HG03139 (cell line): ENCODE measurements around the gene DLK2.
"Not testable (repeated sequence)": the region's sequence is repeated elsewhere in the genome, so short reads cannot be mapped to it uniquely, and the experiment has no call there.

Source experiments
- ATAC-seq: cut with Tn5 transposase; IDR thresholded peaks from one replicate; pipeline ENCODE4 v1.9.1; 2021; ENCODE audit not compliant: unreplicated experiment

The DLK2 gene

GRCh38 chr6:43455531-43456428 lies at the start of gene DLK2:
DLK2 (minus strand) TSS chr6:43455548; CDS start chr6:43454825, 723 bp downstream.
- no peak for ATAC-seq

GRCh38 chr6:43503443-43503842 lies 48.1 kb upstream of the DLK2 start:
- ATAC-seq: no peak

GRCh38 chr6:43502666-43503065 lies 47.3 kb upstream of the DLK2 start:
- ATAC-seq: no peak

- no peak for ATAC-seq
These were observed 45.6 kb upstream of the DLK2 start for GRCh38 chr6:43500921-43501320.

- ATAC-seq: no peak
These were observed 43.9 kb upstream of the DLK2 start for GRCh38 chr6:43499028-43499815.

GRCh38 chr6:43498291-43498690 lies 42.9 kb upstream of the DLK2 start:
- ATAC-seq: not testable (repeated sequence)

- no peak for ATAC-seq
These were observed 42.3 kb upstream of the DLK2 start for GRCh38 chr6:43497689-43498088.

- no peak for ATAC-seq
These were observed 41.7 kb upstream of the DLK2 start for GRCh38 chr6:43497129-43497396.

- ATAC-seq: no peak
These were observed 41.2 kb upstream of the DLK2 start for GRCh38 chr6:43496370-43497128.

GRCh38 chr6:43495409-43495941 lies 40.1 kb upstream of the DLK2 start:
- ATAC-seq: no peak

GRCh38 chr6:43494766-43495165 lies 39.4 kb upstream of the DLK2 start:
- ATAC-seq: no peak

GRCh38 chr6:43494321-43494720 lies 39.0 kb upstream of the DLK2 start:
- no peak for ATAC-seq

- no peak for ATAC-seq
These were observed 38.5 kb upstream of the DLK2 start for GRCh38 chr6:43493833-43494232.

GRCh38 chr6:43493230-43493629 lies 37.9 kb upstream of the DLK2 start:
- no peak for ATAC-seq

GRCh38 chr6:43492673-43493072 lies 37.3 kb upstream of the DLK2 start:
- ATAC-seq: no peak

- ATAC-seq: no peak
These were observed 36.7 kb upstream of the DLK2 start for GRCh38 chr6:43491750-43492661.

GRCh38 chr6:43490523-43490939 lies 35.2 kb upstream of the DLK2 start:
- no peak for ATAC-seq

- ATAC-seq: no peak
These were observed 34.1 kb upstream of the DLK2 start for GRCh38 chr6:43489277-43490072.

- ATAC-seq: no peak
These were observed 33.4 kb upstream of the DLK2 start for GRCh38 chr6:43488667-43489276.
